ENCODE data around the gene DPH1. TPM values are rescaled to one million over a fixed set of nuclear protein-coding genes. Genes with fewer than 3 reads are reported as not detected.

Gene DPH1
- total and polyA plus RNA-seq, 9 donors: 27.5 to 77.7 (median 46.0) TPM

DNA sequence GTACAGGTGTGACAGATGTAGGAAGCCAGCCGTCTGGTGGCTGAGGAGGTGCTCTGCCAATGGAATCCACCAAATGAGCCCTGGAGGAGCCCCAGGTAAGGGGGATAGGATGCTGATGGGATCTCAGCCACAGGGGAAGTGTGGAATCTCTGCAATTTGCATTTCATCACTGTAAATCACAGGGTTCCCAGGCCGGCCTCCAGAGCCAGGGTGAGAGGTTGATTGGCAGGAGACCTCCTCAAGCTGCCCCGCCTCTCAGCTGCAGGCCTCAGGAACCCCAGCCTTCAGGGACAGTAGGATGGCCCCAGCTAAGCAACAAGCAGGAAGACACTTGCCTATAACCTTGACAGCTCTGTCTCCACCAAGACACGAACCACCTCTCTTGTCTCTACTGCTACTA is 44.3 kb upstream of the DPH1 start:
- 84 to 92% (median 90%) methylated on average over 4 of the region's 4 CpGs for WGBS, 3 donors
- H3K27ac ChIP-seq: no peak overlapping the region
- peaks cover 7% of the 10 kb centered on the region for H3K4me1 ChIP-seq (ENCODE audit: insufficient read depth)
- TF ChIP-seq POLR2A (IDR thresholded peaks at IDR 0.05): no peak
- TF ChIP-seq, protein P1, sequence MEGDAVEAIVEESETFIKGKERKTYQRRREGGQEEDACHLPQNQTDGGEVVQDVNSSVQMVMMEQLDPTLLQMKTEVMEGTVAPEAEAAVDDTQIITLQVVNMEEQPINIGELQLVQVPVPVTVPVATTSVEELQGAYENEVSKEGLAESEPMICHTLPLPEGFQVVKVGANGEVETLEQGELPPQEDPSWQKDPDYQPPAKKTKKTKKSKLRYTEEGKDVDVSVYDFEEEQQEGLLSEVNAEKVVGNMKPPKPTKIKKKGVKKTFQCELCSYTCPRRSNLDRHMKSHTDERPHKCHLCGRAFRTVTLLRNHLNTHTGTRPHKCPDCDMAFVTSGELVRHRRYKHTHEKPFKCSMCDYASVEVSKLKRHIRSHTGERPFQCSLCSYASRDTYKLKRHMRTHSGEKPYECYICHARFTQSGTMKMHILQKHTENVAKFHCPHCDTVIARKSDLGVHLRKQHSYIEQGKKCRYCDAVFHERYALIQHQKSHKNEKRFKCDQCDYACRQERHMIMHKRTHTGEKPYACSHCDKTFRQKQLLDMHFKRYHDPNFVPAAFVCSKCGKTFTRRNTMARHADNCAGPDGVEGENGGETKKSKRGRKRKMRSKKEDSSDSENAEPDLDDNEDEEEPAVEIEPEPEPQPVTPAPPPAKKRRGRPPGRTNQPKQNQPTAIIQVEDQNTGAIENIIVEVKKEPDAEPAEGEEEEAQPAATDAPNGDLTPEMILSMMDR (IDR thresholded peaks at IDR 0.05): no peak
- TF ChIP-seq EP300 (IDR thresholded peaks at IDR 0.05): no peak
- no peak overlapping the region for H3K4me3 ChIP-seq
- DNase-seq: no peak
- no peaks in the 10 kb centered on the region for H3K27me3 ChIP-seq
- intact Hi-C loops (cut with DNase I): no loop called here
- H3K36me3 ChIP-seq: no peaks in the 10 kb centered on the region
- H3K9me3 ChIP-seq: no peaks in the 10 kb centered on the region

GRCh38 chr17:1986783-1987451 is 43.0 kb upstream of the DPH1 start:
- Histone ChIP-seq H3K36me3 (no peaks in the 10 kb centered on the region), H3K9me3 (no peaks in the 10 kb centered on the region), H3K27me3 (no peaks in the 10 kb centered on the region), H3K4me3 (no peak overlapping the region), H3K27ac (no peak overlapping the region), H3K4me1 (ENCODE audit: insufficient read depth) (peaks cover 7% of the 10 kb centered on the region)
- TF ChIP-seq, protein P1 (IDR thresholded peaks at IDR 0.05): no peak
- TF ChIP-seq POLR2A (IDR thresholded peaks at IDR 0.05) (no peak), EP300 (IDR thresholded peaks at IDR 0.05) (no peak)
- 16 to 40% (median 30%) methylated on average over 18 of the region's 18 CpGs for WGBS, 3 donors
- peak in 3 of 5 donors; percentile 38 to 57 (median 50) for DNase-seq
- intact Hi-C loops (cut with DNase I): no loop called here

DNA sequence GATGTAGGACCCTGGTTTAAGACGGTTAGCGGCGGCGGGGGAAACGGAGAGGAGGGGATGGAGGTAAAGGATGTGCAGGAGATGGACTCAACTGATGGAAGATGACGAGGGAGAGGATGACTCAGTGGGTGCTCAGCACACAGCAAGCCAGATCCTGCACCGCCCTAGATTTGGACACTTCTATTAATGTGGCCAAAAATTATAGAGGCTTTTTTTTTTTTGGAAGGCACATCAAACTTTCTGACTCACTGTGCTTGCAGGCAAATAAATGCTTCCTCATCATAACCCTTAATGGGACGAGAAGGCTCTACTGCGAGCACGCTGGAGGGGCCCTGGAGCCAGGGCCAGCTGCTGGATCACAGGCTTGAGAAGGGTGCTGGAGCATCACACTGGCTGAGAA is 40.8 kb upstream of the DPH1 start:
- H3K4me3 ChIP-seq: no peak overlapping the region
- no peaks in the 10 kb centered on the region for H3K9me3 ChIP-seq
- no peaks in the 10 kb centered on the region for H3K36me3 ChIP-seq
- DNase-seq: peak in 1 of 5 donors; percentile 46
- peaks cover 10% of the 10 kb centered on the region for H3K4me1 ChIP-seq (ENCODE audit: insufficient read depth)
- H3K27me3 ChIP-seq: no peaks in the 10 kb centered on the region
- intact Hi-C loops (cut with DNase I): no loop called here
- no peak for TF ChIP-seq POLR2A (IDR thresholded peaks at IDR 0.05)
- TF ChIP-seq EP300 (IDR thresholded peaks at IDR 0.05): no peak
- TF ChIP-seq, protein P1 (IDR thresholded peaks at IDR 0.05): no peak
- 51 to 72% (median 64%) methylated on average over 10 of the region's 10 CpGs for WGBS, 3 donors
- no peak overlapping the region for H3K27ac ChIP-seq

DNA sequence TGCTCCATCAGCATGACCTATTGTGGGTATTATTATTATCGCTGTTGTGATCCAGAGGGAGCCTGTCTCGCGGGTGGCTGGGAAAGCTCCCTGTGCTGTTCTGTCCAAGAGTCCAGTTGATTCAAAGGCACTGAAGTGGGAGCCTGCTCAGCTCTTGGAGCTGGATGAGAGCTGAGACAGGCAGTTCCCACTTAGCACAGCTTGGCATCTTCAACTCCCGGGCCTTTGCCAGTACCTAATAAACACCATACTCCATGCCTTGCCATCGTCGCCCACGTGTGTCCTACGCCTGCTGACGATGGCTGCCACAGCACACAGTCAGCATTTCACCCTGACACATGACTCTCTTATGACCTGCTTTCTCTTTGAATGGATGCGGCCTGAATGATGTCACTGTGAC is 37.4 kb upstream of the DPH1 start:
- no peak overlapping the region for H3K4me3 ChIP-seq
- no peaks in the 10 kb centered on the region for H3K36me3 ChIP-seq
- intact Hi-C loops (cut with DNase I): no loop called here
- TF ChIP-seq, protein P1 (IDR thresholded peaks at IDR 0.05): no peak
- TF ChIP-seq POLR2A (IDR thresholded peaks at IDR 0.05) (no peak), EP300 (IDR thresholded peaks at IDR 0.05) (no peak)
- no peaks in the 10 kb centered on the region for H3K27me3 ChIP-seq
- peaks cover 3% of the 10 kb centered on the region for H3K4me1 ChIP-seq (ENCODE audit: insufficient read depth)
- 77 to 79% (median 78%) methylated on average over 10 of the region's 10 CpGs for whole genome bisulfite sequencing, 3 donors
- no peak overlapping the region for H3K27ac ChIP-seq
- H3K9me3 ChIP-seq: no peaks in the 10 kb centered on the region
- no peak for DNase-seq

Data from ovary (tissue), 9 donors.